Tongue (tissue), 2 donors: ENCODE data around the gene HHIPL1. TPM values are rescaled to one million over a fixed set of nuclear protein-coding genes. Genes with fewer than 3 reads are reported as not detected.
"Not testable (repeated sequence)": the region's sequence is repeated elsewhere in the genome, so short reads cannot be mapped to it uniquely, and the experiment has no call there.

Source experiments
- DNase-seq: peaks from one replicate; pipeline ENCODE4 v3.0.0-alpha.2; 2015
- total RNA-seq: library from RNA; depleted of rRNA; stranded (reverse); fragments of >200 nt; gene quantifications from one replicate; pipeline ENCODE4 v1.2.3, GENCODE V29; 2014

Gene HHIPL1
- total RNA-seq, 1 donor from 2014 or later = 3.1 TPM

GRCh38 chr14:99660794-99661193 is 15.9 kb downstream of the HHIPL1 start:
- DNase-seq = no peak

GRCh38 chr14:99661206-99661605 is 16.3 kb downstream of the HHIPL1 start:
- not testable (repeated sequence) for DNase-seq

- no peak for DNase-seq
Measured at GRCh38 chr14:99662846-99663245, 17.9 kb downstream of the HHIPL1 start.

DNA sequence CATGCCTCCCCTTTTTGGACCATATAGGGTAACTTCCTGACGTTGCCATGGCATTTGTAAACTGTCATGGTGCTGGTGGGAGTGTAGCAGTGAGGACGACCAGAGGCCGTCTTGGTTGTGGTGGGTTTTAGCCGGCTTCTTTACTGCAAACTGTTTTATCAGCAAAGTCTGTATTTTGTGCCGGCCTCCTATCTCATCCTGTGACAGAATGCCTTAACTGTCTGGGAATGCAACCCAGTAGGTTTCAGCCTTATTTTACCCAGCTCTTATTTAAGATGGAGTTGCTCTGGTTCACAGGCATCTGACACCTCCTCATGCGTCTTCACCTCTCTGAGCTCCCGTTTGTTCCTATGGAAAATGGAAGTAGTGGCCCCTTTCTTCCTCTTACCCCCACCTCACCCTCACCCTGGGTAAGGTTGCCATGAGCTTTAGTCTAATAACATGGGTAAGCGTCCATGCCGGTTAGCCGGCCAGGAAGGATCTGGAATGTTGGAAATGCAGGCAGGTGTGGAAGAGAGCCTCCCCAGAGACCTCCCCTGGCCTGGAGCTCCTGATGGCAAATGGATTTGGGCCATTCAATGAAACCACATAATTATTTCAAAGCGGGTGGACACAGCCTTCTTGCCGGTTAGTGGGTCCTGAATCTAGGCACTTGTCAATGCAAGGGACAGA is 18.6 kb downstream of the HHIPL1 start:
- DNase-seq = no peak

GRCh38 chr14:99664058-99664936 is 19.4 kb downstream of the HHIPL1 start:
- no peak for DNase-seq

GRCh38 chr14:99664937-99665273 is 20.0 kb downstream of the HHIPL1 start:
- DNase-seq = no peak

GRCh38 chr14:99666533-99666932 is 21.6 kb downstream of the HHIPL1 start:
- no peak for DNase-seq

GRCh38 chr14:99667045-99667444 is 22.1 kb downstream of the HHIPL1 start:
- no peak for DNase-seq

DNA sequence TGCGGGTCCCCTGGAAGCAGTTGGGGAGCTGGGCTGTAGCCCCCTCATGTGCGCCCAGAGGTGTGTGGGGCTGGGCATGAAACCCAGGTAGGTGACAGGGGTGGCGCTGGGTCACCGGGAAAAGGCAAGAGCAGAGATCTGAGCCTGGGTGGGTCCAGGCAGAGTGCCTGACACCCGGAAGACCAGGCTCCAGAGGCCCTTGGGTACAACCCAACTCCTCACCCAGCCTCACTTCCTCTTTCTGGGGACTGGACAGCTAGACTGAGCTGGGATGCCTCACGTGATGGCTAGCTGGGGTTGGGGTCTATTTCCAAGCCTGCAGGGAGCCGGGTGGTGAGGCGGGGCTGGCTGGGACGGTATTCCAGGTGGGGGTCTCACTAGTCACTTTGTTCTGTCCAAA is 22.9 kb downstream of the HHIPL1 start:
- DNase-seq = no peak

GRCh38 chr14:99668307-99669295 is 23.7 kb downstream of the HHIPL1 start:
- no peak for DNase-seq

DNA sequence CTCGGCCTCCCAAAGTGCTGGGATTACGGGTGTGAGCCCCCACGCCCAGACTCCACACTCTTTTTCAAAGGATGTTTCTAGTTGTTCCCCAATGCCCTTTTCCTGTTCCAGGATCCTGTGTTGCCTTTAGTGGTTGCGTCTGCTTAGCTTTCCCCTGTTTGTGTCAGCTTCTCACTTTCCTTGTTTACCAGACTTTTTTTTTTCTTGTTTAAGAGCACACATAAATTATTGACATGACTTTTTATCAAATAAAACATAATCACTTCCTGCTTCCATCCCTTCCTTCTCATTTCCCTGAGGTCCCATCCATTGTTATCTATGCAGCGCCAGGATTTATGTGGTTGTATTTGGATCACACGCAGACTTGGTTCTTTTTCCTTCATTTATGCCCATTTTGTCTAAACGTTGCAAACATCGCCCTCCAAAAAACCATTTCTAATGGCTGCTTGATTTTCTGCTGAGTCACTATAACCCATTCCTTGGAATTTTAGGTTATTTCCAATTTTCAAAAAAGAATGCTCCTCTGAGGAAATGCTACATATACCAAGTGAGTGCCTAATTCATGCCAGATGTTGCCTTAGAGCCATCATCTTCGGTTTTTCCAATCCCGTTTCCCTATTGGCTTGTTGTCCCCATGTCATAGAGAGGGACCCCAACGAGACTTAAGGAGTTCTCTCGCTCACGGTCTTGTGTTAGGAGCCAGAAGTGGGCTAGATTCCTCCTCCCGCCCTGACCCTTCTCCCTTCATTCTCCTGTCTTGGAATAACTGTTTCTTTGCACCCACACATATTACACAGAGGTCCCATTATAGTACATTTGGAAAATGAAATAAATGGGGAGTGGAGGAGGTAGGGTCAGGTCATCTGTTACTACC is 25.7 kb downstream of the HHIPL1 start:
- DNase-seq = no peak

- no peak for DNase-seq
Measured at GRCh38 chr14:99671235-99672224, 26.6 kb downstream of the HHIPL1 start.

GRCh38 chr14:99672506-99673304 is 27.8 kb downstream of the HHIPL1 start:
- DNase-seq = no peak

- DNase-seq = no peak
Measured at GRCh38 chr14:99673305-99674063, 28.6 kb downstream of the HHIPL1 start.

DNA sequence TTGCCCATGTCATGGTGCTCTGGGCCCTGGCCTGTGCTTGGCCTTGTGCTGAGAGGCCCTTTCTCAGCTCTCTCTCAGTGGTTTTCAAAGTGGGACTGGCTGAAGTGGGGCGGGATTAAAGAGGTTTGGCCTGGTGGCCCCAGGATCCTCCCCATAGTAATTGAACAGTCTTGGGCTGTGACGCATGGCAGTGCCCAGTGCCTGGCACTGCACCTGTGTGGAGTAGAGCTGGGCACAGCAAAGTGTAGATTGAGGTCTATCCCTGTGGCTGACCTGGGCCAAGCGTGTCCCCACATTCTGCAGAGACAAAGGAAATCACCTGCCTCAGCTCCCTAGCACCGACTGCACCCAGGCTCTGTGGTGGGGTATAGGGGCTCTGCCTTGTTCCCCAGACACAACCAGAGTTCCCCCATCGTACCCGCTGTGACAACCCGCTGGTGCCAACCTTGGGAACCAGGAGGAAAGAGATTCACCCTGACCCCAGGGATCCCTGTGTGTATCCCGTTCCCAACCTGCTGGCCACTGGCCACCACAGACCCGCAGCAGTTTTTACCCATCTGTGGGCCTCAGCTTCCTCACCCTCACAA is 29.2 kb downstream of the HHIPL1 start:
- no peak for DNase-seq

- DNase-seq = no peak
Measured at GRCh38 chr14:99674776-99675381, 29.9 kb downstream of the HHIPL1 start.

- no peak for DNase-seq
Measured at GRCh38 chr14:99675382-99675835, 30.5 kb downstream of the HHIPL1 start.

DNA sequence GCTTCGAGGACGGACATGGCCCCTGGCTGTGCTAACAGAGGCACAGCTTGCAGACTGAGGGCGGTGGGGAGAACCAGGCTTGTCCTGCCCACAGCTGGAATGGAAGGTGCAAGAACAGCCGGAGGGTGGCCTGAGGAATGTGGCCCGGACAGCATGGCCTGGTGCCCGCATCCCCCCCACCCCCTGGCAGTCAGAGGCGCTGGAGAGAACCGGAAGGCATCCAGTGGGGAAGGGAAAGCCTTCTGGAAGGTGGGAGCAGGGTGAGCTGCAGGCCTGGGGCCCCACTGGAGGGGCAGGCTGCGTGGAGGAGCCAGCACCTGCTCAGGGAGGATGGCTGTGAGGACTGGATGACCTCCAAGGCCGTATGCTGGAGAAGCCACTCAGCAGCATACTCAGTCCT is 31.0 kb downstream of the HHIPL1 start:
- no peak for DNase-seq
